Stomach (tissue), 9 donors: ENCODE data around the gene LYZ. TPM values are rescaled to one million over a fixed set of nuclear protein-coding genes. Genes with fewer than 3 reads are reported as not detected.

ENCODE experiments used
- DNase-seq, 2 donors: peaks; one replicate each; pipeline versions ENCODE4 v3.0.0 to v3.0.0-alpha.2; 2013 to 2019
- H3K27ac ChIP-seq, 5 donors: fragments of 200-600 bp in 4 of 5; sonication (generic) in 4 of 5; one replicate each; pipeline ENCODE4 v1.5.1; 2013 to 2019; ENCODE audit warnings: mild to moderate bottlenecking in 1 of 5, moderate library complexity in 1 of 5
- H3K27me3 ChIP-seq, 3 donors: fragments of 200-600 bp; sonication (generic); one replicate each; pipeline ENCODE4 v1.5.1; 2017 to 2019; ENCODE audit warnings: mixed run types in 1 of 3
- H3K36me3 ChIP-seq, 4 donors: fragments of 200-600 bp; sonication (generic); 1 replicate in 3 of 4; 2 replicates in 1 of 4; pipeline ENCODE4 v1.5.1; 2016 to 2019
- H3K4me1 ChIP-seq, 4 donors: fragments of 200-600 bp; sonication (generic); one replicate each; pipeline ENCODE4 v1.5.1; 2016 to 2019
- H3K4me3 ChIP-seq, 4 donors: fragments of 200-600 bp; sonication (generic) in 3 of 4; one replicate each; pipeline ENCODE4 v1.5.1; 2016 to 2019; ENCODE audit warnings: mild to moderate bottlenecking in 1 of 4
- H3K9me3 ChIP-seq, 4 donors: fragments of 200-600 bp; sonication (generic); one replicate each; pipeline ENCODE4 v1.5.1; 2016 to 2019
- CTCF ChIP-seq, 7 experiments: fragments of 450-650 bp in 4 of 7; fragments of 200-600 bp in 3 of 7; sonication (generic) in 3 of 7; IDR thresholded peaks; one replicate each; pipeline ENCODE4 v1.5.1; 2016 to 2019; ENCODE audit warnings: antibody characterized with exemption in 7 of 7, control low read depth in 2 of 7, mild to moderate bottlenecking in 1 of 7
- EP300 ChIP-seq: sonication (generic); formaldehyde crosslinking; IDR thresholded peaks from one replicate; pipeline ENCODE4 v1.6.1; 2017; ENCODE audit warnings: antibody characterized with exemption
- POLR2A ChIP-seq, 4 donors: fragments of 450-650 bp; IDR thresholded peaks; one replicate each; pipeline ENCODE4 v1.6.1; 2016; ENCODE audit warnings: antibody characterized with exemption in 4 of 4, control low read depth in 2 of 4, mild to moderate bottlenecking in 1 of 4, moderate library complexity in 1 of 4
- POLR2AphosphoS5 ChIP-seq, 3 donors: sonication (generic); formaldehyde crosslinking; IDR thresholded peaks; one replicate each; pipeline ENCODE4 v1.6.1; 2016; ENCODE audit warnings: antibody characterized with exemption in 3 of 3
- WGBS, 5 donors: extraction: QIAGEN DNeasy Blood & Tissue Kit in 3 of 5; methylation state at CpG; one replicate each; pipeline versions ENCODE4 v1.1.5 to v1.1.7; 2013 to 2018; 5-methylcytosine and 5-hydroxymethylcytosine counted together
- intact Hi-C: fragments of 100-400 bp; cut with DNase I; formaldehyde crosslinking; loops from one replicate; pipeline ENCODE4 v1.15.1; 2023; ENCODE audit warnings: low total_unique reads
- polyA plus RNA-seq, 3 donors: library from polyadenylated mRNA; stranded (reverse); fragments of 200-250 nt; gene quantifications; one replicate each; pipeline ENCODE4 v1.2.3, GENCODE V29; 2013
- total RNA-seq, 5 donors: library from RNA; depleted of rRNA; stranded (reverse); fragments of >200 nt; gene quantifications; one replicate each; pipeline versions ENCODE4 v1.1.0 to v1.2.3, GENCODE V29; 2014 to 2016
- donor health status: healthy with polysubstance abuse.
- donor health status: Bipolar disorder and iron deficiency.
- donor health status: healthy.

The LYZ gene
- total and polyA plus RNA-seq, 8 donors: 24.0 to 2,662 (median 340) TPM

GRCh38 chr12:69341328-69341727 lies 6.9 kb upstream of the LYZ start:
- Histone ChIP-seq H3K36me3 (no peaks in the 10 kb centered on the region), H3K4me1 (peaks cover 48 to 96% (median 60%) of the 10 kb centered on the region in 4 donors), H3K9me3 (no peaks in the 10 kb centered on the region), H3K27me3 (no peaks in the 10 kb centered on the region), H3K27ac (peak overlapping the region in 3 of 5 donors; percentile 43 to 81 (median 57)), H3K4me3 (no peak overlapping the region)
- intact Hi-C loops: no loop called here
- 57 to 68% (median 58%) methylated on average over 5 of the region's 5 CpGs for WGBS, 5 donors
- no peak for TF ChIP-seq EP300
- no peak for TF ChIP-seq POLR2A (IDR thresholded peaks at IDR 0.05)
- no peak for TF ChIP-seq CTCF (IDR thresholded peaks at IDR 0.05)
- no peak for TF ChIP-seq POLR2AphosphoS5 (IDR thresholded peaks at IDR 0.05)
- no peak for DNase-seq

GRCh38 chr12:69342421-69342820 lies 5.8 kb upstream of the LYZ start:
- WGBS, 5 donors: 49 to 70% (median 64%) methylated on average over 2 of the region's 2 CpGs
- DNase-seq: no peak
- H3K4me1 ChIP-seq: peaks cover 52 to 98% (median 59%) of the 10 kb centered on the region in 4 donors
- H3K36me3 ChIP-seq: no peaks in the 10 kb centered on the region
- no peaks in the 10 kb centered on the region for H3K9me3 ChIP-seq
- H3K4me3 ChIP-seq: no peak overlapping the region
- H3K27ac ChIP-seq: no peak overlapping the region
- no peaks in the 10 kb centered on the region for H3K27me3 ChIP-seq
- no peak for TF ChIP-seq CTCF (IDR thresholded peaks at IDR 0.05)
- intact Hi-C loops: no loop called here

- Histone ChIP-seq H3K9me3 (no peaks in the 10 kb centered on the region), H3K4me3 (no peak overlapping the region), H3K36me3 (no peaks in the 10 kb centered on the region), H3K4me1 (peaks cover 54 to 95% (median 60%) of the 10 kb centered on the region in 4 donors), H3K27ac (peak overlapping the region in 3 of 5 donors; percentile 35 to 48 (median 38)), H3K27me3 (no peaks in the 10 kb centered on the region)
- DNase-seq: no peak
- intact Hi-C loops: no loop called here
- TF ChIP-seq POLR2A (IDR thresholded peaks at IDR 0.05) (no peak), POLR2AphosphoS5 (IDR thresholded peaks at IDR 0.05) (no peak)
- 51 to 73% (median 57%) methylated on average over 3 of the region's 3 CpGs for WGBS, 5 donors
Measured at GRCh38 chr12:69343357-69343756, 4.8 kb upstream of the LYZ start.

GRCh38 chr12:69343885-69344612 lies 4.1 kb upstream of the LYZ start:
- 30 to 56% (median 50%) methylated on average over 3 of the region's 3 CpGs for WGBS, 5 donors
- no peaks in the 10 kb centered on the region for H3K36me3 ChIP-seq
- no peaks in the 10 kb centered on the region for H3K9me3 ChIP-seq
- intact Hi-C loops: no loop called here
- peaks cover 54 to 88% (median 60%) of the 10 kb centered on the region in 4 donors for H3K4me1 ChIP-seq
- DNase-seq: no peak
- no peaks in the 10 kb centered on the region for H3K27me3 ChIP-seq
- no peak for TF ChIP-seq POLR2A (IDR thresholded peaks at IDR 0.05)
- TF ChIP-seq POLR2AphosphoS5 (IDR thresholded peaks at IDR 0.05): no peak
- no peak for TF ChIP-seq CTCF (IDR thresholded peaks at IDR 0.05)
- TF ChIP-seq EP300: no peak
- H3K4me3 ChIP-seq: no peak overlapping the region
- H3K27ac ChIP-seq: peak overlapping the region in 2 of 5 donors; percentile 35 to 83

GRCh38 chr12:69345077-69345476 lies 3.1 kb upstream of the LYZ start:
- TF ChIP-seq CTCF (IDR thresholded peaks at IDR 0.05) (no peak), EP300 (no peak), POLR2A (IDR thresholded peaks at IDR 0.05) (no peak)
- H3K36me3 ChIP-seq: no peaks in the 10 kb centered on the region
- H3K4me1 ChIP-seq: peaks cover 44 to 77% (median 51%) of the 10 kb centered on the region in 4 donors
- H3K27ac ChIP-seq: peak overlapping the region in 3 of 5 donors; percentile 42 to 83 (median 48)
- no peak for DNase-seq
- H3K4me3 ChIP-seq: no peak overlapping the region
- no peaks in the 10 kb centered on the region for H3K9me3 ChIP-seq
- WGBS, 5 donors: 83 to 93% (median 85%) methylated on average over 2 of the region's 2 CpGs
- intact Hi-C loops: no loop called here
- H3K27me3 ChIP-seq: no peaks in the 10 kb centered on the region
